Esophagus squamous epithelium (tissue), 4 donors: ENCODE results near the gene OSBPL8.

Experiments used
- POLR2A ChIP-seq, 4 donors: fragments of 450-650 bp; IDR thresholded peaks; one replicate each; pipeline ENCODE4 v1.6.1; 2017; ENCODE audit warnings: antibody characterized with exemption in 4 of 4, mild to moderate bottlenecking in 4 of 4, moderate library complexity in 3 of 4
- TF ChIP-seq, protein P1 (sequence below), 6 experiments: fragments of 450-650 bp in 4 of 6; fragments of 200-600 bp in 2 of 6; sonication (generic) in 2 of 6; IDR thresholded peaks; one replicate each; pipeline ENCODE4 v1.5.1; 2016 to 2019; ENCODE audit warnings: antibody characterized with exemption in 6 of 6, mild to moderate bottlenecking in 4 of 6, moderate library complexity in 4 of 6

- TF ChIP-seq, protein P1, sequence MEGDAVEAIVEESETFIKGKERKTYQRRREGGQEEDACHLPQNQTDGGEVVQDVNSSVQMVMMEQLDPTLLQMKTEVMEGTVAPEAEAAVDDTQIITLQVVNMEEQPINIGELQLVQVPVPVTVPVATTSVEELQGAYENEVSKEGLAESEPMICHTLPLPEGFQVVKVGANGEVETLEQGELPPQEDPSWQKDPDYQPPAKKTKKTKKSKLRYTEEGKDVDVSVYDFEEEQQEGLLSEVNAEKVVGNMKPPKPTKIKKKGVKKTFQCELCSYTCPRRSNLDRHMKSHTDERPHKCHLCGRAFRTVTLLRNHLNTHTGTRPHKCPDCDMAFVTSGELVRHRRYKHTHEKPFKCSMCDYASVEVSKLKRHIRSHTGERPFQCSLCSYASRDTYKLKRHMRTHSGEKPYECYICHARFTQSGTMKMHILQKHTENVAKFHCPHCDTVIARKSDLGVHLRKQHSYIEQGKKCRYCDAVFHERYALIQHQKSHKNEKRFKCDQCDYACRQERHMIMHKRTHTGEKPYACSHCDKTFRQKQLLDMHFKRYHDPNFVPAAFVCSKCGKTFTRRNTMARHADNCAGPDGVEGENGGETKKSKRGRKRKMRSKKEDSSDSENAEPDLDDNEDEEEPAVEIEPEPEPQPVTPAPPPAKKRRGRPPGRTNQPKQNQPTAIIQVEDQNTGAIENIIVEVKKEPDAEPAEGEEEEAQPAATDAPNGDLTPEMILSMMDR (IDR thresholded peaks at IDR 0.05) = no peak
- TF ChIP-seq POLR2A (IDR thresholded peaks at IDR 0.05) = no peak
These were observed 241.6 kb downstream of the OSBPL8 start for GRCh38 chr12:76317976-76318375.
